GM12891 (cell line): Measurements from ENCODE around the gene MED28.

Experiments
- DNase-seq: peaks from one replicate; pipeline ENCODE4 v3.0.0; 2011; ENCODE audit warnings: low spot score; ENCODE audit not compliant: insufficient read length
- FAIRE-seq: peaks from 2 replicates; lab custom pipeline; 2011; peaks lifted over from hg19 to GRCh38; lab: Jason Lieb, UNC
- PAX5 ChIP-seq: IDR thresholded peaks from 2 replicates; pipeline ENCODE4 v1.6.1; 2011; ENCODE audit warnings: low read length, moderate library complexity, mild to moderate bottlenecking; ENCODE audit not compliant: insufficient read depth, severe bottlenecking
- POLR2A ChIP-seq: IDR thresholded peaks from 2 replicates; pipeline ENCODE4 v1.6.1; 2011; ENCODE audit warnings: low read depth, low read length, control low read depth
- POLR2AphosphoS5 ChIP-seq: IDR thresholded peaks from 2 replicates; pipeline ENCODE4 v1.6.1; 2011; ENCODE audit warnings: low read depth, low read length, control low read depth
- POU2F2 ChIP-seq: IDR thresholded peaks from 2 replicates; pipeline ENCODE4 v1.6.1; 2011; ENCODE audit warnings: low read depth, mild to moderate bottlenecking, control low read depth, low read length, moderate library complexity
- SPI1 ChIP-seq: IDR thresholded peaks from 2 replicates; pipeline ENCODE4 v1.6.1; 2011; ENCODE audit warnings: low read depth, low read length, control low read depth
- TAF1 ChIP-seq: IDR thresholded peaks from 2 replicates; pipeline ENCODE4 v1.6.1; 2011; ENCODE audit warnings: low read depth, low read length, control low read depth

The MED28 gene

GRCh38 chr4:17664755-17665154, 50.3 kb downstream of the MED28 start:
- peak; percentile 90 for TF ChIP-seq POU2F2
- TF ChIP-seq SPI1: peak; percentile 50; the same call in 1 of the 2 replicates
- no peak for TF ChIP-seq POLR2A
- TF ChIP-seq POLR2AphosphoS5: no peak
- DNase-seq: no peak
- FAIRE-seq: peak; percentile 40

DNA sequence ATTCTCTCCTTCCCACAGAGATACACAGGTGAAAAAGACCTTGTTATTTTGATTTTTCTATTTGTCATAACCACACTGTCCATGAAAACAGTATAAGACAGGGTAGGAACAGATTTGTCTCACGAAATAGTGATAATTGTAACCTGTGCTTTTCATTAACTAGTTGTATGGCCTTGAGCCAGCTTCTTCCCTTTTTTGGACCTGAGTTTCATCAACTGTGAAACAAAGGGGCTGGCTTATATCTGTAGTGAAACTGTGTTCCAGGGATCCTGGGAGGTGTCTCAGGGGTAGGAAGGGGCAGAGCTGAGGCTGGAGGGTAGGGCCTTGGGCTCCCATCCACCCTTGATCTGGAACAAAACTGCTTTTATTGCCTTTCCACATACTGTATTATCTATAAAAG, 50.9 kb downstream of the MED28 start:
- FAIRE-seq (peak; percentile 71), DNase-seq (no peak)

GRCh38 chr4:17665852-17666251, 51.4 kb downstream of the MED28 start:
- TF ChIP-seq POU2F2: no peak
- no peak for TF ChIP-seq SPI1
- no peak for TF ChIP-seq POLR2AphosphoS5
- FAIRE-seq (no peak), DNase-seq (no peak)

More for the DNA sequence above, 50.9 kb downstream of the MED28 start:
- TF ChIP-seq PAX5 (no peak), POLR2A (no peak), SPI1 (no peak), POLR2AphosphoS5 (no peak), POU2F2 (no peak), TAF1 (no peak)

- TF ChIP-seq PAX5 (no peak), SPI1 (no peak), POLR2A (no peak), TAF1 (no peak), POLR2AphosphoS5 (no peak), POU2F2 (no peak)
- FAIRE-seq (no peak), DNase-seq (no peak)
These were observed 52.8 kb downstream of the MED28 start for GRCh38 chr4:17667253-17667652.

GRCh38 chr4:17667653-17668201, 53.3 kb downstream of the MED28 start:
- DNase-seq (no peak), FAIRE-seq (no peak)
- TF ChIP-seq POLR2AphosphoS5: no peak
- TF ChIP-seq POU2F2: no peak
- TF ChIP-seq SPI1: no peak
- no peak for TF ChIP-seq POLR2A
- no peak for TF ChIP-seq TAF1
- TF ChIP-seq PAX5: no peak

DNA sequence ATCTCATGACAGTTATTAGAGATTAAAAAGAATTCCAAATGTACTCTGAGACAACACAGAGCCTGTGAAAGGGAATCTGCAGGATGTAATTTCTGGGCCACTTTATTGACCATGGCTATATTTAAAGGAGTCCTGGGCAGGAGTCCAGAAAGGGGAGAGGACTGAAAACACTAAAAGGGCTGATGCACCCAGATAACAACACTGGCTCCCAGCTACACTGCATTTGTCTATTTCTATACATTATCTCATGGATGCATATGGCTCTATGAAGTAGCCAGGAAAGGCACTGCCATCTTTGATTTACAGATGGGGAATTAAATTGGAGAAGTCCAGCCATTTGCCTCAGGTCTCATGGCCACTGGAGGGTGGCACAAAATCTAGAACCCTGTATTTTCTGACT, 56.0 kb downstream of the MED28 start:
- TF ChIP-seq POLR2AphosphoS5: no peak
- TF ChIP-seq POLR2A: no peak
- TF ChIP-seq TAF1: no peak
- no peak for TF ChIP-seq POU2F2
- no peak for TF ChIP-seq SPI1
- no peak for TF ChIP-seq PAX5
- no peak for DNase-seq
- FAIRE-seq: no peak

DNA sequence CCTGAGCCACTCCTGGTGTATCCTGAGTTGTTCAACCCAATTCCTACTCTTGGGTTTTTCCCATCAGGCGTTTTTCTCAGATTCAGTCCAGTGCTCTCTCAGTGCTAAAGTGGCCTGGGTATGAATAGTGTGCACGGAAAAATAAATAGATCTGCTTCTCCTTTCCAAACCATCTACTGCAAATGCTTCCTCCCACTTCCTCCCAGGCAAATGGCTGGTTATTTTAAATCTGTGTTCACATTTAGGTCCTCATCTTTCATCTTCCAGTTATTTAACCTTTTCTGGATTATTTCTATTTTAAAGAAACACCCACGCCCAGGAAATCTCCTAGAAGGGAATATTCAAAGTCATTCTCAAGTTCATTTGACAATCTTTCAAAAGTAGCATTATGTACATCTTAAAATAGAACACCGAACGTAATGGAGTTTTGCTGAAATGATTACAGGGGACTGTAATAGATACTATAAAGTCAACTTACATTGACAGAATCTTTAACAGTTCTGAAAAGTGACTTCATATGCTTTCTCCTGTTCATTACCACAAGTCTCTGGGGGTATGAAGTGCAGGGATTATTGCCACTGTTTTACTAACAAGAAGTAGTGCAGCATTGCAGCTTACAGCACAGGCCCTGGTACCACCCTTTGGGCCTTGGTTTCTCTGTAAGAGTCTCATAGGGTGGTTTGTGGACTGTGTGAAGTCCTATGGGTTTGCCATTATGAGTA, 66.3 kb downstream of the MED28 start:
- TF ChIP-seq POU2F2: no peak
- no peak for TF ChIP-seq TAF1
- TF ChIP-seq POLR2A: no peak
- TF ChIP-seq POLR2AphosphoS5: no peak
- TF ChIP-seq SPI1: peak; percentile 54
- FAIRE-seq: no peak
- DNase-seq: no peak

DNA sequence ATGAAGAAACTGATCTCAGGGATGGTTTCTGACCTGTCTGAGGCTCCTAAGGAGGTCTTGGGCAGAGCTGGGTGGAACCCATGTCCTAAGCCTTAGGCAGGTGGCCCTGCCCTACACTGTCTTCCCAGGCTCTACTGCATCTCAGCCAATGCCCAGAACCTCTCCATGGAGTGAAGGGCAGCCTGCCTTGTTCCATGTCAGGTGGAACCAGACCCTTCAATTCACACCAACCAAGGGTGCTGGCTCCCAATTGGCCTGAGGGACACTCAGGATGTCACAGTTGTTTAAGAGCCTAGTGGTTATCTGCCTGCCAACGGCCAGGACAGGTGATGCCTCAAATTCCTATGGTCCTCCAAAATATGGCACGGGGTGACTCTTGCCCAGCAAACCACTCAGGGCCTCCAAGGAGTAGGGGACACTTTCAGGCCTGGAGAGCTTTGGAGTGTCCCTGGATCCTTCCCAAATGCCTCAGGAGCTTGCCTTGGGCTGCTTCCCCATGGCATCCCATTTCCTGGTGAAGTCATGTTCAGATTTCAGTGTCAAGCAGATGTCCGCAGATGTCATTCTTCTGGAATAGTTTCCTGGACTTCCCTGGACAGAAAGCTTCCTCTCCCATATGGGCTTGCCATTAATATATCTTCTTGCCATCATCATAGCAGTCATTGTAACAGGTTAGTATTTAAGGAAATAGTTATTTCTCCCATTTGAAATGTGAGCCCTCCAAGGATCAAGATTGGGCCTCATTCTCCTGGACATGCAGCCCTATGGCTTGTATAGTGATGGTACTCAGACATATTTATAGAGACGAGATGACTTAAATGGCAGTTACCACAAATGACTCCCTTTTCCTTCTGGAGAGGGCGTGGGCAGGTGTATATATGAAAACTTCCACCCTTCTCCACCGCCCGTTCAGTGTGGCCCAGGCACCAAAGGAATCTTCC, 67.1 kb downstream of the MED28 start:
- no peak for FAIRE-seq
- TF ChIP-seq POLR2AphosphoS5 (no peak), POLR2A (no peak), SPI1 (no peak), POU2F2 (no peak), PAX5 (no peak), TAF1 (no peak)

DNA sequence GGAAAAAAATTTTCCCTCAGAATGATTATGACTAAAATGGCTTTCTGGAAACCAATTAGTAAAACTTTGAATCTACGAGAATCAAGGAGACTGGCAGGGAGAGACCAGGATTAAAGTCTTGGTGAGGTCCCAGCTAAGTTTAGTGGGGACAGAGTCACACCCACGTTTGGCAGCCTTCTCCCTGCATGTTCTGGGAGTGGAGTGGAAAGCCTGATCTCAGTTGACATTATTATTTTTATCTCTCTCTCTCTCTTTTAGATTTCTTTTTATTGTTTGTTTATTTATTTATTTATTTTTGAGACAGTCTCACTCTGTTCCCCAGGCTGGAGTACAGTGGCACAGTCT, 67.8 kb downstream of the MED28 start:
- FAIRE-seq (no peak), DNase-seq (no peak)
- TF ChIP-seq PAX5 (no peak), SPI1 (no peak), POLR2AphosphoS5 (no peak), POU2F2 (no peak), TAF1 (no peak), POLR2A (no peak)

More for the DNA sequence above, 67.1 kb downstream of the MED28 start:
- no peak for DNase-seq
